NCI-H2196 (cell line): ENCODE data around the gene MYPOP.
A peak's percentile ranks its signal among the peaks of the same experiment; 100 is the strongest.
"Not testable (repeated sequence)": the region's sequence is repeated elsewhere in the genome, so short reads cannot be mapped to it uniquely, and the experiment has no call there.

Experiments
- DNase-seq: peaks from one replicate; lab custom pipeline; 2025; ENCODE audit not compliant: unreplicated experiment; lab: John Stamatoyannopoulos, UW

The MYPOP gene

DNA sequence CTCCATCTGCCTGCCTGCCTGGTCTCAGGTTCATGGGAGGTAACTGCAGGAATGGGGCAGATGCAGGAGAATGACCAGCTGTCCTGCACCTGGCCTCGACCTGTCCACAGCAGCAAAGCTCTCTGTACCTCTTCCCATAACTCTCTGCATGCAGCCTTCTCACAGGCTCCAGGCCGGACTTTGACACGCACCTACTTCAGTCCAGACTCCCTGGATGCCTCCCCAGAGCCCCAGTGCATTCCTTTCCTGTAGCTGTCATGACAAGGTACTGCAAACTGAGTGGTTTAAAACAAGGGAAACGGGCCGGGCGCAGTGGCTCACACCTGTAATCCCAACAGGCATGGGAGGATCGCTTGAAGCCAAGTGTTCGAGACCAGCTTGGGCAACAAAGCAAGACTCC, 8.9 kb upstream of the MYPOP start:
- no peak for DNase-seq

DNA sequence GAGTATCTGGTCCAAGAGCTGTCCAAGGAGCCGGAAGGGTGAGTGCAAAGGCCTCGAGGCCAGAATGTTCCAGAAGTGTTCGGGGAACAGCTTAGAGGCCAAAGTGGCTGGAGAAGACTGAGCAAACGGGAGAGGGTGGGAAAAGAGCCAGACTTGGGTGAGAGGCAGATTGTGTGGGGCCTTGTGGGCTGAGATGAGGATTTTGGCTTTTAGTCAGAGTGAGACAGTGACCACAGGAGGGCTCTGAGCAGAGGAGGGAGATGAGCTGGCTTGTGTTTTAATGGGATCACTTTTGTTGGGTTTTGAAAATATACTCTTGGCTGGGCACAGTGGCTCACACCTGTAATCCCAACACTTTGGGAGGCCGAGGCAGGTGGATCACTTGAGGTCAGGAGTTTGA, 6.5 kb upstream of the MYPOP start:
- no peak for DNase-seq

DNA sequence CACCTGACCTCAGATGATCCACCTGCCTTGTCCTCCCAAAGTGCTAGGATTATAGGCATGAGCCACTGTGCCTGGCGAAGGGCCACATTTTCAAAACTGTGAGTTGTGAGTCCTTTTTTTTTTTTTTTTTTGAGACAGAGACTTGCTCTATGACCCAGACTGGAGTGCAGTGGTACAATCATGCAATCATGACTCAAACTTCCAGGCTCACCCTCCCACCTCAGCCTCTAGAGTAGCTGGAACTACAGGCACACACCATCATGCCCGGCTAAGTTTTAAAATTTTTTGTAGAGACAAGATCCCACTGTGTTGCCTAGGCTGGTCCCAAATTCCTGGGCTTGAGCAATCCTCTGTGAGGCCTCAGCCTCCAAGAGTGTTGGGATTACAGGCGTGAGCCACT, 3.8 kb upstream of the MYPOP start:
- no peak for DNase-seq

DNA sequence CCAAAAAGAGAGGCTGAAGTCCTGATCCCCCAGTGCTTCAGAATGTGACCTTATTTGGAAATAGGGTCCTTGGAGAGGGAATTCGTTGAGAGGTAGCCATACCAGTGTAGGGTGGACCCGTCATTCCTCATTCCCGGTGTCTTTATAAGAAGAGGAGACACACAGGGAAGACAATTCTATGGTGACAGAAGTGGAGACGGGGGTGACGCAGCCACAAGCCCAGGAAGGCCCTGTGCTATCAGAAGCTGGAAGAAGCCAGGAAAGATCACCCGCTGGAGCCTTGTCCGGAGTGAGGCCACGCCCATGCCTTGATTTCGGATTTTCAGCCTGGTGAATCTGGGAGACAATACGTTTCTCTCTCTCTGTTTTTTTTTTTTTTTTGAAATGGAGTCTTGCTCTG, 2.6 kb upstream of the MYPOP start:
- no peak for DNase-seq

DNA sequence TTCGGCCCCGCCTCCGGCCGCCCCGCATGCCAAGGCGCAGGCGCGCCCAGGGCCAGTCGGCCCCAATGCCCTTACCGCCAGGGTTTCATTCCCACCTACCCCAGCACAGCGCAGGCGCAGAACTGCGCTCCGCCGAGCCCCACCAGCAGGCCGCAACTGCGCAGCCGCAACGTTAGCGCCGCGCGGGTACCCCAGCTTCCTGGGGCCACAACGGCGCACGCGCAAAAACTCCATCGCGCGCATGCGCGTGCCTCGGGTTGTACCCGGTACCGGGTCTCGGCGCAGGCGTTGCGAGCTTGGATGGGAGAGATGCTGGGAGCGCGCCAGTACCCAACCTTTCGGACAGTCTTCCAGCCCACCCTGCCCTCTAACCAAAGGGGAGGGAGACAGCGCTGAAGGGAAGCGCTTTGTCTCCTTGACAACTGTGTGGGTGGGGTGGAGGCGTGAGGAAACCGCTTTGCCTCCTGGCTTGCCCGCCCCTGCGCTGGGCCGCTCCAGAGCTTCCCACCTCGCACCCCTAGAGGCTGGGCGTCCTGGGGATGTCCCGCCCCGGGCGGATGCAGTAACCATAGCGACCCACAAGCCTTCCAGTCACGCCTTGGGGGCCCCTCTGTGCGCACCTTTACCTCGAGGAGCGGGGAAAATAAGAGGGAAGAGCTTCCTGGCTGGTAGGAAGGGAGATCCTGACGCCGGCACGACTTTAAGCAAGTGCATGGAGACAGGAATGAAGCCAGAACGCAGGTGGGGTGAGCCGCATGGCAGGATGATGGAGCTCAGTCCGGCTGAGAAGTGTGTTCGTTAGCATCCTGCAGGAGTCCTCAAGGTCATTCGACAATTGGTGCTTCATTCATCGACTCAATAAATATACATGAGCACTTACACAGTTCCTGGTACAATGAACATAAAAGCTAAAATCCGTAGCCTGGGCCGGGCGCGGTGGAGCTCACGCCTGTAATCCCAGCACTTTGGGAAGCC, 525 bp upstream of the MYPOP start:
- peak; percentile 100 for DNase-seq

DNA sequence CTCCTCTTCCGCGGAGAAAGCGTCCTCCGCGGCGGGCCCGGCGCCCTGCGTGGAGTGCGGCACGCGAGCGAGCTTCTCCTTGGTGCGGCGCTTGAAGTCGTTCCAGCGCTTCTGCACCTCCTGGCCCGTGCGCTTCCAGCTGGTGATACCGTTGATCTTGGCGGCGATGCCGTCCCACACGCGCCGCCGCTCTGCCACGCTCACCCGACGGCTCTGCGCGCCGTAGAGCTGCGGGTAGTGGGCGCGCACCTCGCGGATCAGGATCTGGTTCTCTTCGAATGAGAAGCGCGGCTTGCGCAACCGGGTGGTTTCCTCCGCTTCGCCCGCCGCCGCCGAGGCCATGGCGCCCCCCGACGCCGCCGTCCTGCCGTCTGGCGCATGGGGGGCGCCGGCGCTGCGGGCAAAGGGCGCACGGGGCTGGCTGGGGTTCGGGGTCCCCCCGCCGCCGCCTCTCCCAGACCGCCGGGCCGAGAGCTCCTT, 941 bp downstream of the MYPOP start:
- peak; percentile 17 for DNase-seq

DNA sequence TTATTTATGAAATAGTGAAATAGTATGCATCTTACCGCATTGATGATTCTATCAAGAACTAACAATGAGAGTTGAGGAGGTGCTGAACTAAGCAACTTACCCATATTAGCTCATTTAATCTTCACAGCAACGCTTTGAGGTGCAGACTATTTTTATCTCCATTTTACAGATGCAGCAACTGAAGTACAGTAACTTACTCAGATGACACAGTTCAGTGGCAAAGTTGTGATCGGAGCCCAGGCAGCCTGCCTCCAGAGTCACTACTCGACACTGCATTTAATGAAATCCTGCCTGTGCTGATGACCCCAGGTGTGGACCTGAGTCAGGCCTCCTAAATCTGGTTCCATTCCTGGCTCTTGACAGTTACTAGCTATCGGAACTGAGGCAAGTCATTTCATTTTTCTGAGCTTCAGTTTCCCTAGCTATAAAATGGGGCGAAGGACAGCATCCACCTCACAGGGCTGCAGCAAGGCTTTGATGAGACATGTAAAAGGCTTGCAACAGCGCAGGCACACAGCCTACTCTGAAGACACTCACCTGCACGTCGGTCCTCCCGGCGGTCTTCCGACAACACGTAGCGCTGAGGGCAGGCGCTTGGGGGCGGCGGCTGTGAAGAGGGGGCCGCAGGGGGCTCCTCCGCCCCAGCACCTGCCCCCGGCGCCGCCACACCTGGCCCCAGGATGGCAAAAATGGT, 1.5 kb downstream of the MYPOP start:
- DNase-seq: no peak

DNA sequence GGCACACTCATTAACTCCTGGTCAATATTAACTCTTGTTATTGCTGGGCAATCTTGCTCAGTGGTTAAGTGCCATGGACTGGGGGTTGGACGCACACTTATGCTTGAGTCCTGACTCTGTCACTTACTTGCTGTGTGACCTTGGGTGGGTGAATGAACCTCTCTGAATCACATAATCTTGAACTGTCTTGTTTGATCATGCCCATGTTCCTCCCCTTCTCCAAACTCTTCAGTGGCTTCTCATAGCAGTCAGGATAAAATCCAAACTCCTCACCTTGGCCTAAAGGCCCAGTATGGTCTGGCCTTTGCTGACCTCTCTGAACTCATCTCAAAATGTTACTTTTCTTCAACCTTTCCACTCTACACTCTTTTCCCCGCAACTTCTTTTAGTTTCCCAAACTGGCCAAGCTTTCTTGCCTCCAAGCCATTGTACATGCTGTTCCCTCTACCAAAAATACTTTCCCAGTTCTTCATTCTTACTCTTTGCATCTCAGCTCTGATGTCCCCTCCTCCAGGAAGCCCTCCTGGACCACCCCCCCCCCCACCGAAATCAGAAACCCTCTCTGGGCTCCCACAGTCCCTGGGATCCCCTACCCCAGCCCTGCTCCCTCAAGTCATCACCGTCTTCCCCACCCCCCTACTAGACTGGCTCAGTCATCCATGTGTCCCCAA, 2.4 kb downstream of the MYPOP start:
- DNase-seq: no peak

DNA sequence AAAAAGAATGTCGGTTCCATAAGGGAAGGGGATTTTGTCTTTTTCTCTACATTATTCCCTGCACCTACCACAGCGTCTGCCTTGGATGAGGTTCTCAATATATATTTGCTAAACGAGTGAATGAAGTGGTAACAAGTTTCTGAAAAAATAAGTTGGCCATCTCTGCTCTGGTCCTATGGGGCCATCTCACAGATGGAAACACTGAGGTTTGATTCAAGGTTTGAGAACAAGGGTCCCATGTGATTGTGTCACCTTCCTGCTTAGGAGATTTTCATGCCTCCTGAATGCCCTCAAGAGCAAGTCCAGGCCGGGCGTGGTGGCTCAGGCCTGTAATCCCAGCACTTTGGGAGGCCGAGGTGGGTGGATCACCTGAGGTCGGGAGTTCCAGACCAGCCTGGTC, 3.2 kb downstream of the MYPOP start:
- no peak for DNase-seq

DNA sequence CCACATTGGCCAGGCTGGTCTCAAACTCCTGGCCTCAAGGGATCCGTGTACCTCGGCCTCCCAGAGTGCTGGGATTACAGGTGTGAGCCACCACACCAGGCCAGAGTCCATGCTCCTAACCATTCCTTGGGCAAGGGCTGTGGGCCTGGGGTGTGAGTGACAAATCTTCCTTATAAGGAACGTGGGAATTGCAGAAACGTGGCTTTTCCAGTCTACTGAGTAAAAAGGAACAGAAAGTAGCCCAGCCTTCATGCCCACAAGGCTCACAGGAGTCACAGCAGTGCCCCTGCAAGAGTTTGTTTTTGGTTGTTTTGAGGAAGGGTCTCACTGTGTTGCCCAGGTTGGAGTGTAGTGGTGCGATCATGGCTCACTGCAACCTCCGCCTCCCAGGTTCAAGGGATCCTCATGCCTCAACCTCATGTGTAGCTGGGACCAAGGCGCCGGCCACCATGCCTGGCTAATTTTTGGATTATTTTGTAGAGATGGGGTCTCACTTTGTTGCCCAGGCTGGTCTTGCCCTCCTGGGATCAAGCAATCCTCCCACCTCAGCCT, 5.1 kb downstream of the MYPOP start:
- DNase-seq: no peak

DNA sequence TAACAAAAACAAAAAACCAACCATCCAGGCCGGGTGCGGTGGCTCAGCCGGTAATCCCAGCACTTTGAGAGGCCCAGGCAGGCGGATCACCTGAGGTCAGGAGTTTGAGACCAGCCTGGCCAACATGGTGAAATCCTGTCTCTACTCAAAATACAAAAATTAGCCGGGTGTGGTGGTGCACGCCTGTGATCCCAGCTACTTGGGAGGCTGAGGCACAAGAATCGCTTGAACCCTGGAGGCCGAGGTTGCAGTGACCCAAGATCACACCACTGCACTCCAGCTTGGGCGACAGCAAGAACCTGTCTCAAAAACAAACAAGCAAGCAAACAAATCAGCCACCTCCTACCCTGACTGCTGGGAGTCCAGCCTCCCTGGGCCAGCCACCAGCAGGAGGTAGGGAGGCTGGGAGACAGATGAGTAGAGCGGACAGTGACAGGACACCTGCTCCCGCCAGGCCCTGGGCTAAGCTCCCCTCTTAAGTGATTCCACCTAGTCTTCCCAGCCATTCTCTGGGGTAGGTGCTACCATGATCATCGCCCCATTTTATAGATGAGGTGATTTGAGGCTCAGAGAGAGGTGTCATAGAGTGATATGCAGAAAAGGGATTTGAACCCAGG, 6.3 kb downstream of the MYPOP start:
- not testable (repeated sequence) for DNase-seq

DNA sequence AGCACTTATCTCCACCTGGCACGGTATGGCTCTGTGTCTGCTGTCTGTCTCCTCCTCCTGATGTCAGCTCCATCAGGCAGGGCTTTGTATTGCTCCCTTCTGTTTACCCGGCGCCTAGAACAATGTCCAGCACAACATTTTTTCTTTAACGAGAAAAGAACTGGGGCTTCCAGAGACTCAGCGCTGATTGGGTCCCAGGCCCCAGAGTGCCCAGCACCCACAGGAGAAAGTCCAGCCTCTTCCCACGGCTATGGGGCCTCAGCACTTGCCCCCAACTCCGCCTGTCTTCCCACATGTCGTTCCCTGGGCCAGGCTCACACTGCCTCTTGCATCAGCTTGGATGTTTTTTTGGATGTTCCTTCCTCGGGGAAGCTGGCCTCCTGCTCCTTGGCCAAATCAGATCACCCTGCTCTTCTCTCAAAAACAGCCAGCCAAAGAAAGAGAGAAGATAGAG, 6.9 kb downstream of the MYPOP start:
- DNase-seq: no peak

DNA sequence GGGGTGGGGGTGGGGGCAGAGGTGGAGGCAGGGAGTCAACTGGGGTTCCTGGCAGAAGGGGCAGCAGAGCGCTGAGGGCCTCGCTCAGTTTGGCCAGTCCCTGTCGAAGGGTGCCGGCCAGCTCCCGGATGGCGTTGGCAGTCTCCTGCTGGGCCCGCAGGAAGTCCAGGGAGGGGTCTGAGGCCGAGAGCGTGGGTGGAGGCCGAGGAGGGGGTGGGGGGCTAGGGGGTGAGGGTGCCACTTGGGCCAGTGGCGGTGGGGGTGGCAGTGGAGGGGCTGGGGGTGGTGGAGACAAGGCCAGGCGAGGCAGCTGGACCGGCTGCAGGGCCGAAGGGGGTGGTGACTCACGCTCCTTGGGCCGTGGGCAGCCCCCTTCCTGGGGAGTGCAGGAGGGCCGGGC, 11.5 kb downstream of the MYPOP start:
- DNase-seq: no peak

DNA sequence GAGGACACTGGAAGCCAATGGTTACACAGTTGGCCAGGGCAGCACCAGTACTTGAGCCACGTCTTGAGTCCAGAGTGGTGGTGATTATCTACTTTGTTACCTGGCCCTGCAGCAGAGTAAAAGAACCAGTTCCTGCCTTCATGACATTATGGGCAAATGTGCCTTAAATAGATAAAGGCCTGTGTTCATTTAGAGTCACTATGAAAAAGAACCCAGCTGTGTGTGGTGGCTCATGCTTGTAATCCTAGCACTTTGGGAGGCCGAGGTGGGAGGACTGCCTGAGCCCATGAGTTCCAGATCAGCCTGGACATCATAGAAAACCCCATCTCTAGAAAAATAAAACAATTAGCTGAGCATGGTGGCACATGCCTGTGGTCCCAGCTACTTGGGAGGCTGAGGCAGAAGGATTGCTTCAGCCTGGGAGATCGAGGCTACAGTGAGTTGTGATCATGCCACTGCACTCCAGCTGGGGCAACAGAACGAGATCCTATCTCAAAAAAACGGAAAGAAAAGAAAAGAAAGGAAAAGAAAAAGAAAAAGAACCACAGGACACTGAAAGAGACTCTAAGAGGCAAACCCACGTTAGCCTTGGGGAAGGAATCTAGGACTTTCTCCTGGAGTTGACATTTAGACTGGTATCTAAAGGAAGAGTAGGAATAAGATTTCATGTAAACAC, 13.1 kb downstream of the MYPOP start:
- DNase-seq: no peak

DNA sequence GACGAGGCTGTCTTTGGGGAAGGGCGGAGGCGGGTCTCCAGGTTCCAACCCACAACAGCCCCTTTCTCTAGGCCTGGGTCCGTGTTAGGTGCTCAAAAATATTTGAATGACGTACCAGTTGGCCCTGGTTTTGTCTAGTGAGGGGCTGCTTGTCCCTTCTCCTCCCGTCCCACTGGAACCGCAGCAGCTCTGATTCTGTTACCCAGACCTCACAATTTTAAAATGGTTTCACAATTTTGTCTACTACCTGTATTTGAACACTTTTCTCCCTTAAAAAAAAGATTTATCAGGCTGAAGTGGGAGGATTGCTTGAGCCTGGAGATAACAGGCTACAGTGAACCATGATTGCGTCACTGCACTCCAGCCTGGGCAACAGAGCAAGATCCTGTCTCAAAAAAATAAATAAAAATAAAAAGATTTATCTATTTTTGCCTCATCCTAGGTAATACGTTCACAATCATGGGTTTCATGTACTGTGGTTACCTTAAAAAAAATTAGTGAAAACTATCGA, 15.2 kb downstream of the MYPOP start:
- no peak for DNase-seq

DNA sequence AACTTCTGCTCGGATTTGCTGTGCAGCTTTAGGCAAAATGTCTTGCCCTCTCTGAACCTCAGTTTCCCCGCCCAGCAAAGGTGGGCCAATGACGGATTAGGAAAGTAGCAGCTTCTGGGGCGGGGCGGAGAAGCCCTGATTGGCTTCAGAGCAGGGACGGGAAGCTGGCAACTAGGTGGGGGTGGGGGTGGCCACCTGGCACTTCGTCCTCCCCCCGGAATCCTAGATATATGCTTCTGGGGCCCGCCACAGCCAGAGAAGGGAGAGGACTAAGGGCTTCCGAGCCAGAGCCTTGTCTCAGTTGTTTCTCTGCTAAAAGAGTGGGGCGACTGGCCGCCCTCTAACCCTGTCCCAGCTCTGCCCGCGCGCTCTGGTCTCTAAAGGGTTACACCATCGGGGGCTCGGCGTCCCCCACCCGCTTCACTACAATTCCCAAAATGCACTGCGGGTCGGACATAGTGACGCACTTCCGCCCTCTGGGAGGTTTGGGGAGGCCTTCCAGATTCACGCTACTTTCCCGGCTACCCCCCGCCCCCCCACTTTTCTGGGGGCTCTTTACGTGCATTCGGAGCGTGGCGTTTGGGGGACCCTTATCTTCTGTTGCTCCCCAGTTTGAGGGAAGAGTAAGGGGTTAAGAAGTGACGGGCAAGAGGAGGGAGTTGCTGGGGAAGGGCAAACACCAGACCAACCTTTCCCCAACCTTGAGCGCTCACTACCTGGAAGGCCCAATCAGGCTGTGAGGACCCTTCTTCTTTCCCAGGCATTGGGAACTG, 15.8 kb downstream of the MYPOP start:
- peak; percentile 91 for DNase-seq

DNA sequence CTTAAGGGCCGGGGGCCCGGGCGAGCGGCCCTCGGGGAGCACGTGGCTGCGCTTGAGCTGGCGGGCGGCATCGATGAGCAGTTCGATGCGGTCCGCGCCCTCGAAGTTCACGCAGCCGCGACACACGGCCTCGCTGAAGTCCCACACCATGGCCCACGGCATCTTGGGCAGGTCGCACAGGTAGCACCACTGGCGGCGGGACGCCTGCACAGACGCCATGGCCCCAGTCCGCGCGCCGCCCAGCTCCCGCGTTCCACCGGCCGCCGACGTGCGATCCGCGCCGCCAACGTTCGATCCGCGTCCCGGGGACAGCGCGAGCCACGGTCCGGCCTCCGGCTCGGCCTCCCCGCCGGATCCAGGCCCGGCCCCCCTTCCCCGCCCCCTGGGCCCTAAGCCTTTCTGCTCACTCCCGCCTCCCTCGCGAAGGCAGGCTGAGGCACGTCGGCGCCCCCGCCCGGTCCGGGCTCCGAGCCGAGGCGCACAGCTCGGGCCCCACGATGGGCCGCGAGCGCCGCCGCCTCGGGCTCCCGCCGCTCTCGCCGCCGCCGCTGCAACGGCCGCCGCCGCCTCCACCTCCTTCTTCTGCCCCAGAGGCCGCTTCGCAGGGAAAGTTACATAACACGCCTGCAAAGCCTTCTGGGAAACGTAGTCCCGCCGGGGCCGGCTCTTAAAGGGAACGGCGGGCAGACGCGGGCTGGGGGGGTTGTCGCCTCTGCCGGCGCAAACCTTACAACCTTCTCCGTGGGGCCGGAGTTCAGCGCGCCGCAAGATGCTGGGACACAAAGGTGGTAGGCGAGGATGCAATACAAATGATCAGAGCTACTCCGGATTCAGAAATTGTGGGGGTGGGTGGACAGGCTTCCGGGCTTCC, 16.6 kb downstream of the MYPOP start, which contains the start of gene IRF2BP1:
IRF2BP1 (minus strand) TSS at position 586 of the 871 bp plus-strand sequence; CDS start at position 219, 367 bp downstream.
- DNase-seq: peak; percentile 89
